Measurements from ENCODE around the gene IL18BP. TPM values are rescaled to one million over a fixed set of nuclear protein-coding genes. Genes with fewer than 3 reads are reported as not detected.
A peak's percentile ranks its signal among the peaks of the same experiment; 100 is the strongest.

IL18BP gene
- total and polyA plus RNA-seq, 10 of the 15 experiments (the other 5 are each of a cell fraction or from before 2014, with no cell fraction given), result 2.6 to 18.1 (median 10.7) TPM

GRCh38 chr11:72037554-72038311 lies 39.0 kb downstream of the IL18BP start:
- RAD21 ChIA-PET (ENCODE audit: unreplicated experiment), result interaction anchor here (1.0 to 4.7 kb wide), 9 partner anchors 12 to 74 kb away, joined by 3 to 46 read pairs (median 9); partner anchors contain the start of gene ANAPC15

More at GRCh38 chr11:72037554-72038311, 39.0 kb downstream of the IL18BP start:
- Histone ChIP-seq H3K4me1 (ENCODE audit: control insufficient read depth, insufficient read depth, low read length) (peaks cover 35% of the 10 kb centered on the region), H3K9ac (ENCODE audit: control insufficient read depth, insufficient read depth, low read length) (peak overlapping the region; percentile 82), H3K36me3 (ENCODE audit: control insufficient read depth in 2 of 2, insufficient read depth in 2 of 2, low read length in 1 of 2) (peaks cover 2 to 21% of the 10 kb centered on the region in 2 experiments), H2AFZ (ENCODE audit: control insufficient read depth, low read depth, low read length) (no peak overlapping the region), H4K20me1 (ENCODE audit: control insufficient read depth, insufficient read depth) (no peaks in the 10 kb centered on the region), H3K27ac (ENCODE audit: control insufficient read depth, insufficient read depth) (peak overlapping the region; percentile 71), H3K27me3 (replicated peaks in 1 of 2; ENCODE audit: control insufficient read depth in 2 of 2, insufficient read depth in 2 of 2, low read length in 1 of 2) (no peaks in the 10 kb centered on the region), H3K4me2 (ENCODE audit: control insufficient read depth, insufficient read depth) (peak overlapping the region; percentile 88), H3K9me3 (replicated peaks; ENCODE audit: control insufficient read depth, insufficient read depth, low read length) (no peaks in the 10 kb centered on the region), H3K79me2 (ENCODE audit: control insufficient read depth, insufficient read depth, low read length) (peaks cover 68% of the 10 kb centered on the region), H3K4me3 (peak overlapping the region; percentile 65)
- intact Hi-C loops (cut with micrococcal nuclease; ENCODE audit: unreplicated experiment) (no loop called here), in situ Hi-C loops (cut with MboI) (no loop called here)
- no peak for FAIRE-seq
- 2% methylated on average over 4 of the region's 4 CpGs for WGBS (ENCODE audit: insufficient coverage, insufficient replicate concordance, low lambda C conversion rate, missing lambda C conversion rate)
- ChIA-PET SMC1A (ENCODE audit: uncharacterized antibody, unreplicated experiment) (interaction anchor here (0.7 to 4.3 kb wide), 13 partner anchors 8 to 75 kb away, joined by 3 to 48 read pairs (median 8); partner anchors contain the start of gene ANAPC15), CTCF (interaction anchor here (0.5 to 4.4 kb wide), 13 partner anchors 11 to 268 kb away, joined by 3 to 63 read pairs (median 5); no protein-coding TSS in a partner anchor), POLR2A (interaction anchor here (0.9 to 3.9 kb wide), 12 partner anchors 9 to 107 kb away, joined by 3 to 15 read pairs (median 4); no protein-coding TSS in a partner anchor)
- ATAC-seq, result no peak
- TF ChIP-seq STAT3 (IDR thresholded peaks at IDR 0.05; ENCODE audit: low read depth, low read length) (no peak), FOS (IDR thresholded peaks at IDR 0.05; ENCODE audit: borderline replicate concordance, extremely low read depth, insufficient read length) (no peak), USF1 (IDR thresholded peaks at IDR 0.05; ENCODE audit: borderline replicate concordance, extremely low read length, insufficient read depth, low read depth, low read length) (no peak), JUNB (IDR thresholded peaks at IDR 0.05) (no peak), SIX5 (IDR thresholded peaks at IDR 0.05; ENCODE audit: low read depth, low read length, severe bottlenecking) (no peak), ZZZ3 (IDR thresholded peaks at IDR 0.05; ENCODE audit: control insufficient read depth, insufficient read length, low read depth) (no peak), PRDM15 (CRISPR knock-in tag; IDR thresholded peaks at IDR 0.05) (no peak), ZBTB33 (IDR thresholded peaks at IDR 0.05) (no peak), TCF3 (IDR thresholded peaks at IDR 0.05; ENCODE audit: borderline replicate concordance, insufficient read depth, low read depth, low read length) (no peak)
- no TSS peak for BruUV-seq (replicated peaks)
- no peak for DNase-seq (ENCODE audit: low read depth, low spot score)

Measured in GM12878 (cell line).